OCI-M2 (cell line): ENCODE results near the gene EPS8L3.
"Not testable (repeated sequence)": the region's sequence is repeated elsewhere in the genome, so short reads cannot be mapped to it uniquely, and the experiment has no call there.

Experiments
- DNase-seq: peaks from one replicate; lab custom pipeline; 2025; ENCODE audit not compliant: unreplicated experiment; lab: John Stamatoyannopoulos, UW

EPS8L3 gene

DNA sequence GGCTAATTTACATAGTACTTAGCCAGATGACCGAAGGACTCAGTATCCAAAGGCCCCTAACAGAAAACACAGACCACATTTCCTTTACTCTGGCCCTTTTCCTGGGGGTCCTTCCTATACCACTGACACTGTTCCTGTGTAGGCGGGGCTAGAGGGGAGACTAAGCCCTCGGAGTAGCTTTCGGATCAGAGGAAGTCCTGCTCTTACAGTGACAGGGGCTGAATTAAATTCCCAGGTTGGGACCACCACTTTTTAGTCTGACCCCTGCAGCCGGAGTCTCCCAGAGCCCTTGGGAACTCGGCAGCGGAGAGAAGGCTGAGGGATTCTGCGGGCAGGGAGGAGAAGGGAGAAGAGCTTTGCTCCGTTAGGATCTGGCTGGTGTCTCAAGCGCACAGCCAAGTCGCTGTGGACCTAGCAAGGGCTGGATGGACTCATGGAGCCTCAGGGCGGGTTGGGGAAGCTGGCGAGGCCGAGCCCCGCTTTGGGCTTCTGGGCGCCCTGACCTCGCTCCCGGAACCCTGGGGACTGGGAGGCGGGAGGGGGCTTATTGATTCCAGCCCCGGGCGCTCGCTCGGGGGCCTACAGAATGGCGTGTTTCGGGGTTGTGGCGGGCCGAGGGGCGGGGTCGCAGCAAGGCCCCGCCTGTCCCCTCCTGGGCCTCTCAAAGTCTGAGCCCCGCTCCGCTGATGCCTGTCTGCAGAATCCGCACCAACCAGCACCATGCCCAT, 52.0 kb downstream of the EPS8L3 start, which contains the start of gene GSTM5:
TSS of gene GSTM5 (plus strand) at position 659 of the 728 bp plus-strand sequence. CDS start at position 721, 62 bp downstream.
- DNase-seq, result not testable (repeated sequence)

DNA sequence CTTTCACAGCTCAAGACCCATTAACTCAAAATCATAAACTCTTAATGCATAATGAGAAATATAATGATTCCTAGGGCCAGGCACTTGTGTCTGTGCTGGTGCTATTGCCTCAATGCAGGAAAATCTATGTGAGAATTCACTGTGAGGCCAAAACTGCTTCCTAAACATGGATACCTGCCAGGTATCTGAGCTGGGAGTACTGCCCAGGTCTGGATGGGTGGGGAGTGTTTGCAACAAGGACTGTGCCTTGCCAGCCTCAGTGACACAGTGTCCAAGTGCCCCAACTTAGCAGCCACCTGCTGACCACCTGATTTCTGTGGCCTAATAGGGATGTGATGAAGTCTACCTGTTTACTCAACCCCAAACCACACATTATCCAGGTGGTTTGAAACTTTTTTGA, 53.9 kb downstream of the EPS8L3 start:
- not testable (repeated sequence) for DNase-seq

DNA sequence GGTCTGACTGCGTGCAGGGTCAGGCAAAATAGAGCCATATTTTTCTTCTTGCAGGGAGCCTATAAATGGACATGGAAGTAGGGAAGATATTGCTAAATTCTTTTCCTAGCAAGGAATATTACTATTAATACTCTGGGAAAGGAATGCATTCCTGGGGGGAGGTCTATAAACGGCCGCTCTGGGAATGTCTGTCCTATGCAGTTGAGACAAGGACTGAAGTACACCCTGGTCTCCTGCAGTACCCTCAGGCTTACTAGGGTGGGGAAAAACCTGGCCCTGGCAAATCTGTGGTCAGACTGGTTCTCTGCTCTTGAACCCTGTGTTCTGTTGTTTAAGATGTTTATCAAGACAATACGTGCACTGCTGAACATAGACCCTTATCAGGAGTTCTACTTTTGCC, 54.8 kb downstream of the EPS8L3 start:
- not testable (repeated sequence) for DNase-seq

DNA sequence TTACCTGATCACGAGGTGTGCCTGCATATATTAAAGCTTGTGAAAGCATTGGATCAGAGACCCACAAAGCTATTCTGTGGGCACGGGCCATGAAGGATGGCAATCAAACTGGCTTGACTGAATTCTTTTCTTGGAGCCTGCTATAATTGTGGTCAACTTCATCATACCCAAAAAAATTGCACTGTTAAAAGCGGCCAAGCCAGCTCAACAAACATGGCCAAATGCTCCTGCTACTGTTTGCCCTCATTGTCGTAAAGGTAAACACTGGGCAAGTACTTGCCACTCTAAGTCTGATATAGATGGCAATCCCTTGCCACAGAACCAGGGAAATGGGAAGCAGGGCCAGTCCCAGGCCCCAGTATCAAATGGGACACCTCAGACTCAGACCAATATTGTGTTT, 58.3 kb downstream of the EPS8L3 start:
- no peak for DNase-seq

DNA sequence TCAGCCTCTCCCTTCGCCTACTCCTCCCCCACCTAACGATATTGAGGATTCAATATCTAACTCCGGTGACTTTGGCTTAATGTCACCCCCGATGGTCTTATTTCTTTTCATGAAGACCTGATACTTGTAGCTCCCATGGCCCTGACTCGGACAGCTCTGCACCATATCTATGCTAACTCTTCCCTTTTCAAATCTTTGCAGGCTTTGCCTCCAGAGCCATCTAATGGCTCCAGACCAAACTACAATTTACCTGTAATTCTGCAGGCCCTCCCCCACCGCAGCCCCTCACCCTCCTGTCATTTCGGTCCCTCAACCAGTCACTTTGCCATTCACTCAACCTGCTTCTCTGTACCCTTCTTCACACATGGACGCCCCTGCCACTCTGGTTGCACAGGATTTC, 59.5 kb downstream of the EPS8L3 start:
- DNase-seq, result no peak

DNA sequence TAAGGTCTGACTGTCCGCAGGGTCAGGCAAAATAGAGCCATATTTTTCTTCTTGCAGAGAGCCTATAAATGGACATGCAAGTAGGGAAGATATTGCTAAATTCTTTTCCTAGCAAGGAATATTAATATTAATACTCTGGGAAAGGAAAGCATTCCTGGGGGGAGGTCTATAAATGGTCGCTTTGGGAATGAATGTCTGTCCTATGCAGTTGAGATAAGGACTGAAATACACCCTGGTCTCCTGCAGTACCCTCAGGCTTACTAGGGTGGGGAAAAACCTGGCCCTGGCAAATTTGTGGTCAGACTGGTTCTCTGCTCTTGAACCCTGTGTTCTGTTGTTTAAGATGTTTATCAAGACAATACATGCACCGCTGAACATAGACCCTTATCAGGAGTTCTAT, 60.8 kb downstream of the EPS8L3 start:
- not testable (repeated sequence) for DNase-seq
